Right atrium auricular region (tissue), 2 donors: Measurements from ENCODE around the gene ZSCAN25. TPM values are rescaled to one million over a fixed set of nuclear protein-coding genes. Genes with fewer than 3 reads are reported as not detected.

Experiments
- DNase-seq: peaks from one replicate; pipeline ENCODE4 v3.0.0-alpha.2; 2019; ENCODE audit warnings: low spot score
- H3K27ac ChIP-seq, 2 donors: fragments of 200-600 bp; sonication (generic); 1 replicate in 1 of 2; 2 replicates in 1 of 2; pipeline ENCODE4 v1.5.1; 2016 to 2019
- H3K27me3 ChIP-seq, 2 donors: fragments of 200-600 bp; sonication (generic); one replicate each; pipeline versions ENCODE4 v1.5.1 to v1.6.0; 2017 to 2019
- H3K36me3 ChIP-seq: fragments of 200-600 bp; sonication (generic); one replicate; pipeline ENCODE4 v1.5.1; 2016
- H3K4me1 ChIP-seq, 2 donors: fragments of 200-600 bp; sonication (generic); one replicate each; pipeline versions ENCODE4 v1.5.1 to v1.6.0; 2017 to 2019
- H3K4me3 ChIP-seq, 2 donors: fragments of 200-600 bp; sonication (generic); 1 replicate in 1 of 2; 2 replicates in 1 of 2; pipeline ENCODE4 v1.5.1; 2017 to 2019; ENCODE audit warnings: mild to moderate bottlenecking in 1 of 2, moderate library complexity in 1 of 2
- H3K9me3 ChIP-seq, 2 donors: fragments of 200-600 bp; sonication (generic); one replicate each; pipeline ENCODE4 v1.5.1; 2019
- total RNA-seq, 2 donors: library from RNA; depleted of rRNA; stranded (reverse); fragments of >200 nt; gene quantifications; one replicate each; pipeline ENCODE4 v1.1.0, GENCODE V29; 2016
- TF ChIP-seq, protein P1 (sequence below), 2 donors: fragments of 200-600 bp; sonication (generic); IDR thresholded peaks; one replicate each; pipeline ENCODE4 v1.5.1; 2019; ENCODE audit warnings: antibody characterized with exemption in 2 of 2

ZSCAN25 gene
- total RNA-seq, 2 donors from 2014 or later, result 6.0 to 6.1 TPM

DNA sequence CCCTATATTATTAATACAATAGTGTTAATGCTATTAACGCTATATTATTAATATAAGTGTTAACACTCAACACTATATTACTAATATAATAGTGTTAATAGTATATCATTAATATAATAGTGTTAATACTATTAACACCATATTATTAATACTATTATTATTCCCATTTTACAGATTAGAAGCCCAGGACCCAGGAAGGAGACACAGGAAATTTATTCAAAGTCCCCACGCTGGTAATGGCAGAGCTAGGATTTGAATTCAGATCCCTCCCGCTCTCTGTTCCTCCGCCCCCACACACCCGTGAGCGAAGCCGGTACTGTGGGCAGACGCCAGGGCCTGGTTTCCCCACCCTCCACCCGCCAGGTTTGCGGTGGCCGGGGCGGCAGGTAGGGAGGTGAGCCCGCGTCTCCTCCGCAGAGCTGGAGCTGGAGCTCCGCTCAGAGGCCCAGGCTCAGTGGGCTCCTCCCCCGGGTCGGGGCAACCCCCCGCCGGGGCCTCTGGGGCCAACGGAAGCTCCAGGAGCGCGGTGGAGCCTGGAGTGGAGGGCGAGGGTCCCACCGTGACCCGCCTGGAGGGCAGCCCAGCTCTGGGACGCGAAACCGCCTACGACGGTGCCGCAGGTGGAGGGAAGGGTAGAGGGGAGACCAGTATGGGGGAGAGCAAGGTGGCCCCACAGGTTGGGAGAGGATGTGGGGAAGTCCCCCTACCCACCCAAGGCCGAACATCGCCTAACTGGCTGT, 18.8 kb upstream of the ZSCAN25 start, which contains the start of gene TMEM225B:
Gene TMEM225B (plus strand): TSS at position 506 of the 740 bp plus-strand sequence. CDS start 6,122 bp downstream, outside the sequence.
- TF ChIP-seq, protein P1, sequence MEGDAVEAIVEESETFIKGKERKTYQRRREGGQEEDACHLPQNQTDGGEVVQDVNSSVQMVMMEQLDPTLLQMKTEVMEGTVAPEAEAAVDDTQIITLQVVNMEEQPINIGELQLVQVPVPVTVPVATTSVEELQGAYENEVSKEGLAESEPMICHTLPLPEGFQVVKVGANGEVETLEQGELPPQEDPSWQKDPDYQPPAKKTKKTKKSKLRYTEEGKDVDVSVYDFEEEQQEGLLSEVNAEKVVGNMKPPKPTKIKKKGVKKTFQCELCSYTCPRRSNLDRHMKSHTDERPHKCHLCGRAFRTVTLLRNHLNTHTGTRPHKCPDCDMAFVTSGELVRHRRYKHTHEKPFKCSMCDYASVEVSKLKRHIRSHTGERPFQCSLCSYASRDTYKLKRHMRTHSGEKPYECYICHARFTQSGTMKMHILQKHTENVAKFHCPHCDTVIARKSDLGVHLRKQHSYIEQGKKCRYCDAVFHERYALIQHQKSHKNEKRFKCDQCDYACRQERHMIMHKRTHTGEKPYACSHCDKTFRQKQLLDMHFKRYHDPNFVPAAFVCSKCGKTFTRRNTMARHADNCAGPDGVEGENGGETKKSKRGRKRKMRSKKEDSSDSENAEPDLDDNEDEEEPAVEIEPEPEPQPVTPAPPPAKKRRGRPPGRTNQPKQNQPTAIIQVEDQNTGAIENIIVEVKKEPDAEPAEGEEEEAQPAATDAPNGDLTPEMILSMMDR (IDR thresholded peaks at IDR 0.05), result no peak
- Histone ChIP-seq H3K27me3 (no peaks in the 10 kb centered on the region), H3K4me1 (no peaks in the 10 kb centered on the region), H3K27ac (no peak within 1 kb of the TSS), H3K9me3 (no peaks in the 10 kb centered on the region), H3K4me3 (no peak within 1 kb of the TSS), H3K36me3 (no peaks in the 10 kb centered on the region)
- DNase-seq, result no peak

DNA sequence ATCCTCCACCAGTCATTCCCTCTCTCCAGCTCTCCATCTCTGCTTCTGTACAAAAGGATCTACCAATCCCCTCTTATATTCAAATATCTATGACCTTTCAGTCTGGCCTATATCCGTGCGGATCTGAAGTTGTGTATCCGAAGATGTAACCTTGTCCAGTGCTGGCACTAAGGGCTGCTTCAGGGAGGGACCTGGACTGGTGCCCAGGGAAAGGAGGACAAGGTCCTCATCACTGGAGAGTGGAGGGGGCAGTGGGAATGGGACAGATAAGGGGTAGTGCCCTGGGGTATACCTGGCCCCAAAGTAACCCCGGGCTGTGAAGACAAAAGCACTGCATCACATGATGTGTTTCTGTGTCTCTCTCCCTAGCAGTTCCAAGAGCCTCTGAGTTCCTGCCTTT, 16.9 kb upstream of the ZSCAN25 start:
- H3K27me3 ChIP-seq, result no peaks in the 10 kb centered on the region
- H3K27ac ChIP-seq, result no peak overlapping the region
- H3K4me3 ChIP-seq, result no peak overlapping the region
- TF ChIP-seq, protein P1 (IDR thresholded peaks at IDR 0.05), result no peak
- DNase-seq, result no peak
- H3K9me3 ChIP-seq, result no peaks in the 10 kb centered on the region
- no peaks in the 10 kb centered on the region for H3K36me3 ChIP-seq
- H3K4me1 ChIP-seq, result no peaks in the 10 kb centered on the region

DNA sequence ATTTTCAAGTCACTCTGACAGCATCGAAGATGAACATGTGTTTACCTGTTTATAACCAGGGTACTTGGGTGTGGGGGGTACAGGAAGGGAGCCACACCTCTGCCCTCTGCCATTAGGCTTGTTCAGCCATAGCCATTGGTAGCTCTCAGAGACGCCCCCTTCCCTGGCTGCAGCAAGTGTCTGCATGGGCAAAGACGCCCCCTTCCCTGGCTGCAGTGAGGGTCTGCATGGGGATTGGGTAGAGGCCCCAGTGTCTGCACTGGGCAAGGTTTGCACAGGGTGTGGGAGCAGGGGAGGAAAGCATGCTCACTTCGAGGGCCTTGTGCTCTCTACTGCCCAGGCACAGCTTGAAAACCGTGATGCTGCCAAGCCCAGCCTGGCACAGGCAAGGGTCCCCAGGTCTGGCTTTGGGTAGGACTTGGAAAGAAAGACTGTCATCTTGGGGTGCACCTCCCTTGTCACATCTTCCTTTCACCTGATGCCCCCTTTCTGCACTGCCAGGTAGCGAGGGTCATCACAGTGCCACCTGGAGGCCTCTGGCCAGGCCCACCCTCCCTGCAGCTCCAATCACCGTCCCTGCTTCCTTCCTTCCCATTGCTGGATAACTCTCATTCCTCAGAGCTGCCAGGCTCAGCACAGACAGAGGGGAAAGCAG, 15.0 kb upstream of the ZSCAN25 start:
- TF ChIP-seq, protein P1 (IDR thresholded peaks at IDR 0.05), result no peak
- DNase-seq, result no peak
- H3K4me1 ChIP-seq, result no peaks in the 10 kb centered on the region
- no peak overlapping the region for H3K27ac ChIP-seq
- no peaks in the 10 kb centered on the region for H3K36me3 ChIP-seq
- no peaks in the 10 kb centered on the region for H3K9me3 ChIP-seq
- no peak overlapping the region for H3K4me3 ChIP-seq
- no peaks in the 10 kb centered on the region for H3K27me3 ChIP-seq

DNA sequence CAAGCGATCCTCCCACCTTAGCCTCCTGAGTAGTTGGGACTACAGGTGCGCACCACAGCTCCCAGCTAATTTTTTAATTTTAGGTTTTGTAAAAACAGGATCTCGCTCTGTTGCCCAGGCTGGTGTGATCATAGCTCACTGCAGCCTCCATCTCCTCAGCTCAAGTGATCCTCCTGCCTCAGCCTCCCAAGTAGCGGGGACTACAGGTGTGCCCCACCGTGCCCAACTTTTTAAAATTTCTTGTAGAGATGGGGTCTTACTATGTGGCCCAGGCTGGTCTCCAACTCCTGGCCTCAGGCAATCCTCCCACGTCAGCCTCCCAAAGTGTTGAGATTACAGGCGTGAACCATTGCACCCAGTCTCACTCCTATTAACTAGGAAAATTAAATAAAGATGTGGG, 11.2 kb upstream of the ZSCAN25 start:
- no peak overlapping the region for H3K4me3 ChIP-seq
- H3K27ac ChIP-seq, result no peak overlapping the region
- DNase-seq, result no peak
- H3K4me1 ChIP-seq, result no peaks in the 10 kb centered on the region
- H3K9me3 ChIP-seq, result no peaks in the 10 kb centered on the region
- no peaks in the 10 kb centered on the region for H3K36me3 ChIP-seq
- TF ChIP-seq, protein P1 (IDR thresholded peaks at IDR 0.05), result no peak
- H3K27me3 ChIP-seq, result no peaks in the 10 kb centered on the region

DNA sequence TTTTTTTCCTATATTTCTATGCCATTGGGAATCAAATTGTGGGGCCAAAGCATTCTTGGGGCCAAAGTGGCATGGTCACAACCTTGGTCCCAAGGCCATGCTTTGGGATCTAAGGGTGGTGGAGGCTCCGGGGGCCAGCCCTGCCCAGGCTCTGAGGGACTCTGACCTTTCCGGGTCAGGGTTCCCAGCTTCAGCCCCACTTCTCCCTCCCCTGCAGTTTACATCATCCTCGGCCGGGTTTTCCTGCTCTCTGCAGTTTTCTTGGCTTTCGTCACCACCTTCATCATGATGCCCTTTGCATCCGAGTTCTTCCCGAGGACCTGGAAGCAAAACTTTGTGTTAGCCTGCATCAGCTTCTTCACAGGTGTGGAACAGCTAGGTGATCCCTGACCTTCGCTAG, 10.2 kb upstream of the ZSCAN25 start:
- Histone ChIP-seq H3K9me3 (no peaks in the 10 kb centered on the region), H3K27me3 (no peaks in the 10 kb centered on the region), H3K4me3 (no peak overlapping the region), H3K36me3 (no peaks in the 10 kb centered on the region), H3K27ac (no peak overlapping the region), H3K4me1 (no peaks in the 10 kb centered on the region)
- TF ChIP-seq, protein P1 (IDR thresholded peaks at IDR 0.05), result no peak
- no peak for DNase-seq
